ENCODE measurements around the gene PFDN2. TPM values are rescaled to one million over a fixed set of nuclear protein-coding genes. Genes with fewer than 3 reads are reported as not detected.

Gene PFDN2
- total and polyA plus RNA-seq, 9 donors: 18.1 to 94.4 (median 48.1) TPM

GRCh38 chr1:161115132-161115711 lies 2.6 kb downstream of the PFDN2 start:
- TF ChIP-seq EP300 (IDR thresholded peaks at IDR 0.05) (no peak), CTCF (IDR thresholded peaks at IDR 0.05) (no peak), POLR2A (IDR thresholded peaks at IDR 0.05) (no peak)
- DNase-seq: no peak
- peaks cover 23% of the 10 kb centered on the region for H3K4me1 ChIP-seq (ENCODE audit: insufficient read depth)
- 93 to 95% (median 93%) methylated on average over 12 of the region's 12 CpGs for WGBS, 3 donors
- H3K27ac ChIP-seq: no peak overlapping the region
- no peaks in the 10 kb centered on the region for H3K9me3 ChIP-seq
- H3K4me3 ChIP-seq: no peak overlapping the region
- intact Hi-C loops (cut with DNase I): no loop called here
- no peaks in the 10 kb centered on the region for H3K27me3 ChIP-seq
- no peaks in the 10 kb centered on the region for H3K36me3 ChIP-seq

- H3K27ac ChIP-seq: no peak overlapping the region
- DNase-seq: no peak
- no peak overlapping the region for H3K4me3 ChIP-seq
- H3K9me3 ChIP-seq: no peaks in the 10 kb centered on the region
- 74 to 86% (median 86%) methylated on average over 2 of the region's 2 CpGs for WGBS, 3 donors
- no peaks in the 10 kb centered on the region for H3K36me3 ChIP-seq
- TF ChIP-seq EP300 (IDR thresholded peaks at IDR 0.05): no peak
- no peak for TF ChIP-seq CTCF (IDR thresholded peaks at IDR 0.05)
- TF ChIP-seq POLR2A (IDR thresholded peaks at IDR 0.05): no peak
- H3K4me1 ChIP-seq (ENCODE audit: insufficient read depth): peaks cover 19% of the 10 kb centered on the region
- H3K27me3 ChIP-seq: no peaks in the 10 kb centered on the region
- intact Hi-C loops (cut with DNase I): no loop called here
Observed at GRCh38 chr1:161114556-161114955, 3.3 kb downstream of the PFDN2 start.

- 83 to 89% (median 84%) methylated on average over 1 of the region's 1 CpG for WGBS, 3 donors
- H3K9me3 ChIP-seq: no peaks in the 10 kb centered on the region
- H3K4me1 ChIP-seq (ENCODE audit: insufficient read depth): peaks cover 13% of the 10 kb centered on the region
- DNase-seq: no peak
- H3K36me3 ChIP-seq: no peaks in the 10 kb centered on the region
- H3K4me3 ChIP-seq: no peak overlapping the region
- no peak overlapping the region for H3K27ac ChIP-seq
- no peaks in the 10 kb centered on the region for H3K27me3 ChIP-seq
- TF ChIP-seq CTCF (IDR thresholded peaks at IDR 0.05) (no peak), EP300 (IDR thresholded peaks at IDR 0.05) (no peak)
- intact Hi-C loops (cut with DNase I): no loop called here
Observed at GRCh38 chr1:161113915-161114314, 3.9 kb downstream of the PFDN2 start.

GRCh38 chr1:161111527-161111926 lies 6.3 kb downstream of the PFDN2 start:
- intact Hi-C loops (cut with DNase I): no loop called here
- no peak for DNase-seq
- TF ChIP-seq CTCF (IDR thresholded peaks at IDR 0.05) (no peak), EP300 (IDR thresholded peaks at IDR 0.05) (no peak), POLR2A (IDR thresholded peaks at IDR 0.05) (no peak)
- H3K27me3 ChIP-seq: no peaks in the 10 kb centered on the region
- WGBS, 3 donors: 91 to 94% (median 91%) methylated on average over 2 of the region's 2 CpGs
- H3K4me3 ChIP-seq: no peak overlapping the region
- no peaks in the 10 kb centered on the region for H3K9me3 ChIP-seq
- H3K4me1 ChIP-seq (ENCODE audit: insufficient read depth): peaks cover 9% of the 10 kb centered on the region
- no peak overlapping the region for H3K27ac ChIP-seq
- no peaks in the 10 kb centered on the region for H3K36me3 ChIP-seq
